ENCODE results near the gene ACSS1. TPM values are rescaled to one million over a fixed set of nuclear protein-coding genes. Genes with fewer than 3 reads are reported as not detected.

The ACSS1 gene
- total and polyA plus RNA-seq, 2 experiments from 2014 or later = 1.3 to 4.1 TPM

GRCh38 chr20:25071734-25072133 lies 13.8 kb upstream of the ACSS1 start:
- Mint-ChIP-seq H3K4me1 (peaks cover 14% of the 10 kb centered on the region), H3K36me3 (ENCODE audit: low read depth) (no peaks in the 10 kb centered on the region), H3K4me3 (no peak overlapping the region), H3K27ac (no peak overlapping the region), H3K9me3 (no peaks in the 10 kb centered on the region), H3K27me3 (ENCODE audit: insufficient read depth, low read depth, poor library complexity) (peaks cover 13% of the 10 kb centered on the region)
- TF ChIP-seq JUNB (IDR thresholded peaks at IDR 0.05; ENCODE audit: unreplicated experiment) (no peak), STAT1 (IDR thresholded peaks at IDR 0.05; ENCODE audit: unreplicated experiment) (no peak), ZNF462 (CRISPR knock-in tag; IDR thresholded peaks at IDR 0.05) (no peak), POLR2AphosphoS5 (IDR thresholded peaks at IDR 0.05; ENCODE audit: low read depth) (no peak), REST (IDR thresholded peaks at IDR 0.05; ENCODE audit: unreplicated experiment) (no peak), ZNF114 (CRISPR knock-in tag; IDR thresholded peaks at IDR 0.05) (no peak), CTCF (conservative IDR thresholded peaks at IDR 0.05; ENCODE audit: low read depth in 2 of 2) (no peak), ZNF331 (CRISPR knock-in tag; IDR thresholded peaks at IDR 0.05; ENCODE audit: low read depth) (no peak), CREB1 (CRISPR knock-in tag; IDR thresholded peaks at IDR 0.05; ENCODE audit: low read depth) (no peak), EZH2phosphoT487 (IDR thresholded peaks at IDR 0.05; ENCODE audit: unreplicated experiment) (no peak)
- Histone ChIP-seq H3K79me2 (replicated peaks; ENCODE audit: insufficient read depth) (no peaks in the 10 kb centered on the region), H3K27ac (ENCODE audit: low read depth) (no peak overlapping the region), H3F3A (replicated peaks; ENCODE audit: low read depth) (peaks cover 2% of the 10 kb centered on the region; the same call in 1 of the 2 replicates), H3K4me3 (no peak overlapping the region), H3K36me3 (ENCODE audit: insufficient read depth) (no peaks in the 10 kb centered on the region), H3K4me2 (no peak overlapping the region), H3K4me1 (ENCODE audit: insufficient read depth) (peaks cover 4% of the 10 kb centered on the region; the same call in 1 of the 2 replicates), H3K9me2 (ENCODE audit: insufficient read depth) (no peaks in the 10 kb centered on the region; the same call in 1 of the 2 replicates), H3K27me3 (ENCODE audit: insufficient read depth) (peaks cover 12% of the 10 kb centered on the region), H4K20me1 (replicated peaks; ENCODE audit: insufficient read depth) (no peaks in the 10 kb centered on the region), H2AFZ (no peak overlapping the region)
- ATAC-seq (peak; percentile 88), DNase-seq (ENCODE audit: low spot score) (peak; percentile 44)
